ENCODE data around the gene GPC5.
"Not testable (repeated sequence)": the region's sequence is repeated elsewhere in the genome, so short reads cannot be mapped to it uniquely, and the experiment has no call there.

GPC5 gene

GRCh38 chr13:92745258-92745657 is 1346.8 kb downstream of the GPC5 start:
- Histone ChIP-seq H3K36me3 (ENCODE audit: insufficient read depth, insufficient read length, low read length) (no peaks in the 10 kb centered on the region), H3K9ac (ENCODE audit: insufficient read length, low read depth) (no peak overlapping the region), H3K27me3 (ENCODE audit: insufficient read depth, insufficient read length) (no peaks in the 10 kb centered on the region), H3K9me3 (ENCODE audit: insufficient read depth, low read length) (no peaks in the 10 kb centered on the region), H3K4me3 (ENCODE audit: insufficient read length, low read depth) (no peak overlapping the region), H3K4me1 (ENCODE audit: insufficient read depth, insufficient read length) (no peaks in the 10 kb centered on the region)
- DNase-seq (ENCODE audit: low read depth, low spot score), result no peak
- no peak for TF ChIP-seq SUZ12 (IDR thresholded peaks at IDR 0.05; ENCODE audit: extremely low read depth, insufficient read depth, insufficient read length)
- TF ChIP-seq YY1 (IDR thresholded peaks at IDR 0.05; ENCODE audit: insufficient read depth, insufficient read length), result no peak
- no peak for TF ChIP-seq ZNF274 (IDR thresholded peaks at IDR 0.05; ENCODE audit: low read depth, low read length)

DNA sequence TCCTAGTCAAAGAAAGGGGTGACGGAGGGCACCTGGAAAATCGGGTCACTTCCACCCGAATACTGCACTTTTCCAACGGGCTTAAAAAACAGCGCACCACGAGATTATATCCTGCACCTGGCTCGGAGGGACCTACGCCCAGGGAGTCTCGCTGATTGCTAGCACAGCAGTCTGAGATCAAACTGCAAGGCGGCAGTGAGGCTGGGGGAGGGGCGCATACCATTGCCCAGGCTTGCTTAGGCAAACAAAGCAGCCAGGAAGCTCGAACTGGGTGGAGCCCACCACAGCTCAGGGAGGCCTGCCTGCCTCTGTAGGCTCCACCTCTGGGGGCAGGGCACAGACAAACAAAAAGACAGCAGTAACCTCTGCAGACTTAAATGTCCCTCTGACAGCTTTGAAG is 1354.3 kb downstream of the GPC5 start:
- peak; percentile 68 for DNase-seq (ENCODE audit: low read depth, low spot score)
- H3K9me3 ChIP-seq (ENCODE audit: insufficient read depth, low read length), result not testable (repeated sequence)

DNA sequence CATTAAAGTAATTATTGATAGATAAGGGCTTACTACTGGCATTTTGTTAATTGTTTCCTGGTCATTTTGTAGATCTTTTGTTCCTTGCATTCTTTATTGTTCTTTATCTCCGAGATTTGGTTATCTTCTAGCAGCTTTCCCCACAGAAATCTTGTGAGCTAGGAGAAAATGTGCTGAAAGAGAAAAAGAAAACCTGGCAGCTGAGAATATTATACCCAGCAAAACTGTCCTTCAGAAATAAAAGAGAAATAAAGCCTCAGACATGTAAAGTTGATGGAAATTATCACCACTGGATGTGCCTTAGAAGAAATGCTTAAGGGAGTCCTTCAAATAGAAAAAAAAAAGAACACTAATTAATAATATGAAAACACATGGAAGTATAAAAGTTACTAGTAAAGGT is 1363.3 kb downstream of the GPC5 start:
- Histone ChIP-seq H3K36me3 (ENCODE audit: insufficient read depth, insufficient read length, low read length) (no peaks in the 10 kb centered on the region), H3K9ac (ENCODE audit: insufficient read length, low read depth) (no peak overlapping the region), H3K4me3 (ENCODE audit: insufficient read length, low read depth) (no peak overlapping the region), H3K27me3 (ENCODE audit: insufficient read depth, insufficient read length) (no peaks in the 10 kb centered on the region), H3K9me3 (ENCODE audit: insufficient read depth, low read length) (peaks cover 11% of the 10 kb centered on the region), H3K4me1 (ENCODE audit: insufficient read depth, insufficient read length) (no peaks in the 10 kb centered on the region)
- TF ChIP-seq YY1 (IDR thresholded peaks at IDR 0.05; ENCODE audit: insufficient read depth, insufficient read length) (no peak), ZNF274 (IDR thresholded peaks at IDR 0.05; ENCODE audit: low read depth, low read length) (no peak), SUZ12 (IDR thresholded peaks at IDR 0.05; ENCODE audit: extremely low read depth, insufficient read depth, insufficient read length) (no peak)
- DNase-seq (ENCODE audit: low read depth, low spot score), result no peak

More for the DNA sequence above, 1354.3 kb downstream of the GPC5 start:
- not testable (repeated sequence) for H3K27me3 ChIP-seq (ENCODE audit: insufficient read depth, insufficient read length); H3K4me1 ChIP-seq (ENCODE audit: insufficient read depth, insufficient read length); H3K9ac ChIP-seq (ENCODE audit: insufficient read length, low read depth); H3K36me3 ChIP-seq (ENCODE audit: insufficient read depth, insufficient read length, low read length); H3K4me3 ChIP-seq (ENCODE audit: insufficient read length, low read depth)

- Histone ChIP-seq H3K4me3 (ENCODE audit: insufficient read length, low read depth) (no peak overlapping the region), H3K9ac (ENCODE audit: insufficient read length, low read depth) (no peak overlapping the region), H3K36me3 (ENCODE audit: insufficient read depth, insufficient read length, low read length) (no peaks in the 10 kb centered on the region), H3K4me1 (ENCODE audit: insufficient read depth, insufficient read length) (no peaks in the 10 kb centered on the region), H3K27me3 (ENCODE audit: insufficient read depth, insufficient read length) (no peaks in the 10 kb centered on the region), H3K9me3 (ENCODE audit: insufficient read depth, low read length) (no peaks in the 10 kb centered on the region)
- DNase-seq (ENCODE audit: low read depth, low spot score), result no peak
- TF ChIP-seq SUZ12 (IDR thresholded peaks at IDR 0.05; ENCODE audit: extremely low read depth, insufficient read depth, insufficient read length), result no peak
- TF ChIP-seq ZNF274 (IDR thresholded peaks at IDR 0.05; ENCODE audit: low read depth, low read length), result no peak
- no peak for TF ChIP-seq YY1 (IDR thresholded peaks at IDR 0.05; ENCODE audit: insufficient read depth, insufficient read length)
Observed at GRCh38 chr13:92767468-92767867, 1369.0 kb downstream of the GPC5 start.

DNA sequence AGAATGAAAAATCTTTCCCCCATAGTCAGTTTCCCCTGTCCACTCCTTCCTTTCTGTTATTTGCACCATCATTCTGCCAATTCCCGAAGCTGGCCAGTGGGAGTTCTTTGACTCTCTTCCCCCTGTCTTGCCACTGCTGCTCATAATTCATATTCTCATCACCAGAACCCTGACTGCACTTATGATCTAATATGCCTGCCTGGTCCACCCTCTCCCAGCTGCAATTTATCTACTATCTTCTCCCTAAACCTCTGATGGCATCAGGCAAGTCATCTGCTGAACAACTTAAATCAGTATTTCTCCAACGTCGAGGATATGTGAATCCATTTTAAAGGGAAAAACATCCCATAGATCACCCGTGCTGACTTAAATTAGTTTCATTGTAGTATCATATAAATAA is 1370.2 kb downstream of the GPC5 start:
- TF ChIP-seq YY1 (IDR thresholded peaks at IDR 0.05; ENCODE audit: insufficient read depth, insufficient read length) (no peak), ZNF274 (IDR thresholded peaks at IDR 0.05; ENCODE audit: low read depth, low read length) (no peak), SUZ12 (IDR thresholded peaks at IDR 0.05; ENCODE audit: extremely low read depth, insufficient read depth, insufficient read length) (no peak)
- no peaks in the 10 kb centered on the region for H3K27me3 ChIP-seq (ENCODE audit: insufficient read depth, insufficient read length)
- DNase-seq (ENCODE audit: low read depth, low spot score), result no peak
- H3K36me3 ChIP-seq (ENCODE audit: insufficient read depth, insufficient read length, low read length), result no peaks in the 10 kb centered on the region
- H3K9me3 ChIP-seq (ENCODE audit: insufficient read depth, low read length), result no peaks in the 10 kb centered on the region
- H3K4me3 ChIP-seq (ENCODE audit: insufficient read length, low read depth), result no peak overlapping the region
- no peak overlapping the region for H3K9ac ChIP-seq (ENCODE audit: insufficient read length, low read depth)
- no peaks in the 10 kb centered on the region for H3K4me1 ChIP-seq (ENCODE audit: insufficient read depth, insufficient read length)

DNA sequence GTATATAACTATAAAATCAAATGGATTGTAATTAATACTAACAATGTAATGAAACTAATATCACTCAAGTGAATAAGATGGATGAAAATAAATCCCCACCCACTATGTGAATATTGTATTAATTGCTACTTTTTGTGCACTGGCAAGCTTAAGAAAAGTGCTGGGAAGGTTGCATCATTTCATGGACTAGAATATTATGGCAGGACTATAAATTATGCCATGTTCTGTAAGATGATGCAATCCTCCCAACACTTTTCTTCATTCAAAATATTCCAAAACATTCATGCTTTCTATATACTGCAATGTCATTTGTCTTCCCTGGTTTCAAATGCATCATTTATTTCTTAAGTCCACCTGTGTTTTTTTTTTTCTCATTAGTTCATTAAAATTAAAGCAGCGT is 1370.6 kb downstream of the GPC5 start:
- no peaks in the 10 kb centered on the region for H3K36me3 ChIP-seq (ENCODE audit: insufficient read depth, insufficient read length, low read length)
- H3K4me1 ChIP-seq (ENCODE audit: insufficient read depth, insufficient read length), result no peaks in the 10 kb centered on the region
- H3K9ac ChIP-seq (ENCODE audit: insufficient read length, low read depth), result no peak overlapping the region
- H3K4me3 ChIP-seq (ENCODE audit: insufficient read length, low read depth), result no peak overlapping the region
- no peaks in the 10 kb centered on the region for H3K27me3 ChIP-seq (ENCODE audit: insufficient read depth, insufficient read length)
- no peaks in the 10 kb centered on the region for H3K9me3 ChIP-seq (ENCODE audit: insufficient read depth, low read length)
- no peak for TF ChIP-seq ZNF274 (IDR thresholded peaks at IDR 0.05; ENCODE audit: low read depth, low read length)
- DNase-seq (ENCODE audit: low read depth, low spot score), result no peak

GRCh38 chr13:92775658-92776057 is 1377.2 kb downstream of the GPC5 start:
- H3K4me3 ChIP-seq (ENCODE audit: insufficient read length, low read depth), result no peak overlapping the region
- H3K27me3 ChIP-seq (ENCODE audit: insufficient read depth, insufficient read length), result no peaks in the 10 kb centered on the region
- no peak for TF ChIP-seq SUZ12 (IDR thresholded peaks at IDR 0.05; ENCODE audit: extremely low read depth, insufficient read depth, insufficient read length)
- no peak for TF ChIP-seq YY1 (IDR thresholded peaks at IDR 0.05; ENCODE audit: insufficient read depth, insufficient read length)
- no peak for TF ChIP-seq ZNF274 (IDR thresholded peaks at IDR 0.05; ENCODE audit: low read depth, low read length)
- no peaks in the 10 kb centered on the region for H3K9me3 ChIP-seq (ENCODE audit: insufficient read depth, low read length)
- no peak overlapping the region for H3K9ac ChIP-seq (ENCODE audit: insufficient read length, low read depth)
- no peaks in the 10 kb centered on the region for H3K4me1 ChIP-seq (ENCODE audit: insufficient read depth, insufficient read length)
- no peaks in the 10 kb centered on the region for H3K36me3 ChIP-seq (ENCODE audit: insufficient read depth, insufficient read length, low read length)
- no peak for DNase-seq (ENCODE audit: low read depth, low spot score)

DNA sequence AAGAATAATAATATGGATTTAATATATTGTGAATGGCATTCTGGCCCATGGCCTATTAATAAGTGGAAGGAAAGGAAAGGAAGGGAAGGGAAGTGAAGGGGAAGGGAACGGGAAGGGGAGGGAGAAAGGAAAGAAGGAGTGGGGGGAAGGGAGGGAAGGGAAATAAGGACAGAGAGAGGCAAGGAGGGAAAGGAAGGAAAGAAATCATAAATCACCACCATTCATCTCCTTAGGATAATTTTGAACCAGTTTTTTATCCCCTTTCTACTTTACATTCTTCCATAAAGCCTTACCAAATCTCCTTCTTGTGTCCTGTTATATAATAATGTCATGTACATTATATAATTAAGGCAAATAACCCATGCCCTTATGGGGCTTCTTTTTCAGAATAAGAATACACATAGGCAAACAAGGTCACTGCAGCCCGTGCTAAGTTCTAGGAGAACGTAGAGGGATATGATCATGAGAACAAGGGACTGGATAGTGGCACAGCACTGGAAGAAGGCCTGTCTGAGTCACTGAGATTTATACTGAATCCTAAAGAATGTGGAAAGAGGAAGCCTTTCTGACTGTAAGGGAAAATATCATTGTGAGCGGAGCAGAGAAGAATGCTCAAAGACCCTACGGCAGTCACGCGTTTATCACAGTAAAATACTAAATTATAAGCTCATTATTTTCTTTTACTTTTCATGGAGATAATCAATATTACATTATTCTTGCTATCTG is 1383.7 kb downstream of the GPC5 start:
- no peak for DNase-seq (ENCODE audit: low read depth, low spot score)
- no peak overlapping the region for H3K4me3 ChIP-seq (ENCODE audit: insufficient read length, low read depth)
- no peaks in the 10 kb centered on the region for H3K9me3 ChIP-seq (ENCODE audit: insufficient read depth, low read length)
- no peaks in the 10 kb centered on the region for H3K27me3 ChIP-seq (ENCODE audit: insufficient read depth, insufficient read length)
- TF ChIP-seq ZNF274 (IDR thresholded peaks at IDR 0.05; ENCODE audit: low read depth, low read length) (no peak), SUZ12 (IDR thresholded peaks at IDR 0.05; ENCODE audit: extremely low read depth, insufficient read depth, insufficient read length) (no peak), YY1 (IDR thresholded peaks at IDR 0.05; ENCODE audit: insufficient read depth, insufficient read length) (no peak)
- H3K36me3 ChIP-seq (ENCODE audit: insufficient read depth, insufficient read length, low read length), result no peaks in the 10 kb centered on the region
- H3K4me1 ChIP-seq (ENCODE audit: insufficient read depth, insufficient read length), result no peaks in the 10 kb centered on the region
- H3K9ac ChIP-seq (ENCODE audit: insufficient read length, low read depth), result no peak overlapping the region
